GM10847 (cell line): ENCODE data around the gene WTAP.

ENCODE experiments used
- POLR2A ChIP-seq: IDR thresholded peaks from 2 replicates; pipeline ENCODE4 v1.6.1; 2011; ENCODE audit not compliant: insufficient read length; ENCODE audit errors: extremely low read depth

The WTAP gene

DNA sequence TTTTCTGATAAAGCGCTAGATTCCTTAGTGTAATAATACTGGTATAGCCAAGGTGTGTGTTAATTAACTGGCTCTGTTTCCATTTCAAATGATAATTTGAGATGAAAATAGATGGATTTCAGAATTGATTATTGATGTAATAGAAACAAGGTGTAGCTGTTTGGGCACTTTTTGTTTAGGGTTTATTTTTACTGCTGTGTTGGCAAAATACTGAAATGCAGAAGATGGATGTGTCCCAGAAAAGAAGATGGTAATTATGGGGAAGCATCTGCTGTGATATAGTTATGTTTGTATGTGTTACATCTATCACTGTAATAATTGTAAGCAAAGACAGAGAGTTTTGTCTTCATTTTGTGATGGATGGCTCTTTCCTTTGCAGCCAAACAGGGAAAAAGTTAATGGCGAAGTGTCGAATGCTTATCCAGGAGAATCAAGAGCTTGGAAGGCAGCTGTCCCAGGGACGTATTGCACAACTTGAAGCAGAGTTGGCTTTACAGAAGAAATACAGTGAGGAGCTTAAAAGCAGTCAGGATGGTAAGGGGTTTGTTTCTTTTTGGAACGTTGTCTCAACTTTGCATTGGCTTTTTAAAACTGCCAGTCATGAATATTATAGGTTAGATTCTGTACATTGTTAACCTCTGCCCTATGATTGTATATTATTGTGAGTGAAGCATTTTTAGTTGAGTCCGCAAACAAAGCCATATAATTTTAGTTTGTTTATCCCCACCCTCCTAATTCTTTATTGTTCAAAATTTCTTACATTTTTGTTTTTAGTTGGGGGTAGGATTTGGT is 26.0 kb downstream of the WTAP start:
- TF ChIP-seq POLR2A = no peak

DNA sequence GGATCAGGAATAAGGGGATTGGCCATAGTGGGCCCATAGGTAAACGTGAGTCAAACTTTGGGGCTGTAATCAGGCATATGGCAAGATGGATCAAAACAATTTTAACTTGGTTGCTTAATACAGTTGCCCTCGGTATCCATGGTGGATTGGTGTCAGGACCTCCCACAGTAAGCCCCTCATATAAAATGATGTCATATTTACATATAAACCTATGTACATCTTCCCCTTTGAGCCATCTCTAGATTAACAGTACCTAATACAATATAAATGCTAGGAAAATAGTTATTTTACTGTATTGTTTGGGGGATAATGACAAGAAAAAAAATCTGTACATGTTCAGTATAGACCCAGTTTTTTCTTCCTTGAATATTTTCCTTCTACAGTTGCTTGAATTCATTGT is 27.1 kb downstream of the WTAP start:
- no peak for TF ChIP-seq POLR2A

DNA sequence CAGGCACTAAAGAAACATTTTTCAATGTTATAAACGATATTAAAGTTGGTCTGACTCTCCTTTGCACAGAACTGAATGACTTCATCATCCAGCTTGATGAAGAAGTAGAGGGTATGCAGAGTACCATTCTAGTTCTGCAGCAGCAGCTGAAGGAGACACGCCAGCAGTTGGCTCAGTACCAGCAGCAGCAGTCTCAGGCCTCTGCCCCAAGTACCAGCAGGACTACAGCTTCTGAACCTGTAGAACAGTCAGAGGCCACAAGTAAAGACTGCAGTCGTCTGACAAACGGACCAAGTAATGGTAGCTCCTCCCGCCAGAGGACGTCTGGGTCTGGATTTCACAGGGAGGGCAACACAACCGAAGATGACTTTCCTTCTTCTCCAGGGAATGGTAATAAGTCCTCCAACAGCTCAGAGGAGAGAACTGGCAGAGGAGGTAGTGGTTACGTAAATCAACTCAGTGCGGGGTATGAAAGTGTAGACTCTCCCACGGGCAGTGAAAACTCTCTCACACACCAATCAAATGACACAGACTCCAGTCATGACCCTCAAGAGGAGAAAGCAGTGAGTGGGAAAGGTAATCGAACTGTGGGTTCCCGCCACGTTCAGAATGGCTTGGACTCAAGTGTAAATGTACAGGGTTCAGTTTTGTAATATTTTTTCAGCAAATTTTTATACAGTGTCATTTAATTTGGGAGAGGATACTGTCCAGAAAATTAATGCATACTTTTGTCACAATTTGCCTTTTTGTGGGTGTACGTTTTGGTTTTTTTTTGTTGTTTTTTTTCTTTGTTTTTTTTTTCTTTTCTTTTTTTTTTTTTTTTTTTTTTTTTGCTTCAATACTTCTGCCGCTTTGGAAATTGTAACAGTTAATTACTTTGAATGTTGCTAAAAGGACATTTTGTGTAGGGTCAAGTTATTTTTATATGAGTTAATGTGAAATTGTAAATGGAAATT is 27.9 kb downstream of the WTAP start:
- no peak for TF ChIP-seq POLR2A

DNA sequence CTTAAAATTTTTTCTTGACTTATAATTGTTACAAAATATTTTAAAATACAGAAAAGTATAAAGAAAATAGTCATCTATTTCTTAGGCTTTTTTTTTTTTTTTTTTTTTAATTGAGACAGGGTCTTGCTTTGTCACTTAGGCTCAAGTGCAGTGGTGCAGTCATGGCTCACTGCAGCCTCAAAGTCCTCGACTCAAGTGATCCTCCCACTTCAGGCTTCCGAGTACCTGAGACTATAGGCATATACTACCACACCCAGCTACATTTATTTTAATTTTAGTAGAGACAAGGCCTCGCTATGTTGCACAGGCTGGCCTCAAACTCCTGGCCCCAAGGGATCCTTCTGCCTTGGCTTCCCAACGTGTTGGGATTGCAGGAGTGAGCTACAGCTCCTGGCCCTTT is 29.2 kb downstream of the WTAP start:
- no peak for TF ChIP-seq POLR2A

DNA sequence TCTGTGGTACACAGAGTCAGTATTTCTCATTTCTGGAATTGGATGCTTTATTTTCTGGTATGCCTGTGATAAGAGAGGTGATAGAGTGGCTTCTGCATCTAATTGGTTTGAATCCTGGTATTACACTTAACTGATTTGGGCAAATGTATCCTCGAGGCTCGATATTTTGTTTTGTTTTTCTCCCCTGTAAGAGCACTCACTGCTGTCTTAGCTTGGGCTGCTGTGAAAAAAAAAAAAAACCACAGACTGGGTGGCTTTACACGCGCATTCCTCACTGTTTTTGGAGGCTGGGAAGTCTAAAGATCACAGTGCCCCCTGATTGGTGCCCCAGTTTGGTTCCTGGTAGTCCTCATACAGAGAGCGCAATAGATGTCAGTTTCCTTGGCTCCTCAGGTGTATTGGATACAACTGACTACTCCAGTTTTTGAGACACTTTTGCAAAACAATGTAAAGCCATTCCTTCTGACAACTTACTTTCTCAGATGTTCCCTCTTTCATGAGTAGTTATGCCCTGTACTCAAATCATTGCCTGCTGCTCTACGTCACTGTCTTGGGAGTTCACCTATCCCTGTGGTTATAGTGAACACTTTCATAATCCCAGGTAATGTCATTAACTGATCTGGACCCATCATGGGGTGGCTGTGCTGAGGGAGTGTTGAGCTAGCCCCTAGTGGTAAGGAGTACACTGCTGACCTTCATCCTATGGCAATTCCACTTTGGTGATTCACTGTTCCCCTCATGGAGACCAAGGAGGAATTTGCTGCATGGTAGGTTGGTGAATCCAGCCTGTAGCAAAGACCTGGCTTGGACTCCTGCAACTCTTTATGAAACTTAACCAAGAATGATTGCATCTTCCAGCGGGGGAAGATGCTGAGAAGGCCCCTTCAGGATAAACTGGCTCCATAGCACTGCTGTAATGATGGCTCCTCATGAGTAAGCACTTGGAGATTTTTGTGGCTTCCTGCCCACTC is 31.0 kb downstream of the WTAP start:
- TF ChIP-seq POLR2A = no peak

DNA sequence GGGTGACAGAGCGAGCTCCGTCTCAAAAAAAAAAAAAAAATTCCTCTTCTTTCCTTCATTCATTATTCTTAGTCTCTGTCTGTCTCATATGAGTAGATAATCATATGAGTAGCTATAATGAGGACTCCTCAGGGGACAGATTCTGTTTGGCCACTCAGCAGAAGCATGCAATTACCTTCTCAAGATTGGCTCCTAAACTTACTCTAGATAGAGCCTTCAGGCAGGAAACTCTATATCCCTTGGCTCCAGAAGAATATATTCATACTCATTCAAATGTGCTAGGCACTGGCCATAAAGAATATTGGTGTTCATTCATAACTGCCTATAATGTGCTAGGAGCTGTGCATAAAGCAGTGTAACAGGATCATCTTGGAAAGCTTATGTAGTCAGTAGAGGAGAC is 32.3 kb downstream of the WTAP start:
- TF ChIP-seq POLR2A = no peak

DNA sequence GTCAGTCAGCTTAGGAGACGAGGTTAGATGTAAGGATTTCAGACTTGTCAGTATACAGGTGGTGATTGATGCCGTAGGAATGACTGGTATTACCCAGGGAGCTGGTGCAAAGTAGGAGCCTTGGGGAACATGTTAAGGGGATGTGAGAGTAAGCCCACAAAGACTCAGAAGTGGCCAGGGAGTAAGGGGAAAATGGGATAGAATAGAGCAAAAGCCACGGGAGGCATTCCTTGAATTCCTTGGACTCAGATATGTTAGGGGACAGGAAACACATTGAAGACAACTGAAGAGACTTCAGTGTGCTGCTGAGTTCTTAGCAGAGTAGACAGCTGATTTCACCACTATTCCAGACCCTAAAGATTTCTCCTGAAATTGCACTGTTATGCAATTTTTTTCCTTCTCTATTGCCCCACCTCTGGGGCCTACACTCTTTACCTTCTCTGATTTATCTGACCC is 33.3 kb downstream of the WTAP start:
- TF ChIP-seq POLR2A = no peak

DNA sequence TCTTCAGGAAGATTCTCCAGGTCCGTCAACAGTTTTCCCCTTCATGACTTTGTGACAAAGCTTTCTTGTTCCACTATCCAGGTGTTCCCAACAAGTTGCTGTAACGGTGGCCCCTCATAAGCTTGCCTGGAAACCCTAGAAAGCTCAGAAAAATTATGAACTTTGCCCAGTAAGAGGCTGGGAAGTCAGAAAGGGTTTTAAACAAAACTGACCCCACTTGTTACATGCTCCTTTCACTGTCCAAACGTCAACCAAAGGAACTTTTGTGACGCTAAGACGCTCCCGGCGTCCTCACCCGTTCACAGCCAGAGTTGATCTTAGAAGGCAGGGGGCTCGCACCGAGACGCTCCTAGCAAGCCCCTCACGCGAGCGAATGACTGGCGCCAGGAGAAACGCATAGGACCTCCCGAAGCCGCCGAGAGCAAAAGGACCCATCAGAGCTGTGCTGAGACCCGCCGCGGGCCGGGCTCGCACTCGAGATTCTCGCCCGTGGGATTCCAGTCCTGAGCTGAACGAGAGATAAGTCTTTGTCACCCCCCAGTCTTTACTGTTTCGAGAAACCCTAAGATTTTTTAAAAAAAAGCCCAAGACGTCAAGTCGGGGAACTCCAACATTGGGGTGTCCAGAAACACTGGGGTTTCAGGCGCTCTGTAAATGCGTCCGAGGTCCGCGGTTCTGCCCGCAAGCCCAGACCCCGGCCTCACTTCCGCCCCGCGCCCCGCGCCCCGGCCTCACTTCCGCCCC is 34.0 kb downstream of the WTAP start:
- TF ChIP-seq POLR2A = no peak

DNA sequence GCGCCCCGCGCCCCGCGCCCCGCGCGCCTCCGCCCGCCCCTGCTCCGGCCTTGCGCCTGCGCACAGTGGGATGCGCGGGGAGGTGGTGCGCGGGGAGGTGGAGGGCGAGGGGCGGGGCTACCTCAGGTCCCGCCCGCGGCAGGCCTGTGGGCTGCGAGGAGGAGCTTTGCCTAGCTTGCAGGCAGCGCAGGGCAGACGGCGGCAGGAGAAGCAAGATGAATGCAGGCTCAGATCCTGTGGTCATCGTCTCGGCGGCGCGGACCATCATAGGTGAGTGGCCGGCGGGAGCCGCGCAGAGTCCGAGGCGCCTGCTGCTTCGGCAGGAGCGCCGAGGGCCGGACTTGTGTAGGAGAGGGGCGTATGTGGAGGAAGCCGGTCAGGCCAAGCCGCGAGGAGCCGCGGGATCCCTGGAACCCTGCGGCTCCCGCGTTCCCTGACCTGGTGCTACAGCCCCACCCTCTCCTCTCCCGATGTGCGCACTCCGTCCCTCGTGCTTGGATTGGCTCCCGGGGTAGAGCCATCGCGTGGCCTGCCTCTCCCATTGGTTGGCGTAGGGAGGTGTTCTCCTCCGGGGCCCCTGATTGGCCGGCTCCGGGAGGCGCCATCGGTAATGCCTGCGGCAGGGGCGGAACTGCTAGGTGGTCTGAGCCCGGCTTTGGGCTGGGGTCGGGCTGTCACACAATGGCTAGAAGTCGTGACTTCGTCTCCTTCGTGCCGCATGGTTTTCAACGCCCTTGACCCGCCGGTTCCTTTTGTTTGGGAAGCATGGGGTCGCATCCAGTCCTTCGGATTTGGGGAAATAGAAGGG is 34.8 kb downstream of the WTAP start, which contains the start of gene ACAT2:
TSS of gene ACAT2 (plus strand) at position 173 of the 808 bp plus-strand sequence. CDS start at position 216, 43 bp downstream.
- TF ChIP-seq POLR2A = peak; percentile 86

DNA sequence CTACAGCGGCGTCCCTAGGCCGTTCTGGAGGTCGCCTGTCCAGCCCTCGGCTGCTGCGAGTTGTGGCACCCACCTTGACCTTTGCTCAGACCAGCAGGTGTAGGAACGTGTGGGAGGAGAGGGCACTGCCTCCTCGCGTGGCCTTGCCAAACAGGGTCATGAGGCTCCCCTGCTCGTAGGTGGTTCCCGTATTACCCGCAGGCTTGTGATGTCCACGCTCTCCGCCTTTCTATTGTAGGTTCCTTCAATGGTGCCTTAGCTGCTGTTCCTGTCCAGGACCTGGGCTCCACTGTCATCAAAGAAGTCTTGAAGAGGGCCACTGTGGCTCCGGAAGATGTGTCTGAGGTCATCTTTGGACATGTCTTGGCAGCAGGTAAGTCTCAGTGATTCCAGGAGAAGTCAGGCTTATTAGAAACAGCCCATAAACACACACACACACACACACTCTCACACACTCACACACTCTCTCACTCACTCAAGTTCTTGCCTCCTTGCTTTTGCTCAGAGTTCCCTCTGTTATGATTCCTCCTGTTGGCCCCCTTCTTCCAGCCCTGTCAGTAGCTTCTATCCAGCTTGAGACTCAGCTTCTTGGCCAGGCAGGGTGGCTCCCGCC is 35.5 kb downstream of the WTAP start:
- TF ChIP-seq POLR2A = no peak

DNA sequence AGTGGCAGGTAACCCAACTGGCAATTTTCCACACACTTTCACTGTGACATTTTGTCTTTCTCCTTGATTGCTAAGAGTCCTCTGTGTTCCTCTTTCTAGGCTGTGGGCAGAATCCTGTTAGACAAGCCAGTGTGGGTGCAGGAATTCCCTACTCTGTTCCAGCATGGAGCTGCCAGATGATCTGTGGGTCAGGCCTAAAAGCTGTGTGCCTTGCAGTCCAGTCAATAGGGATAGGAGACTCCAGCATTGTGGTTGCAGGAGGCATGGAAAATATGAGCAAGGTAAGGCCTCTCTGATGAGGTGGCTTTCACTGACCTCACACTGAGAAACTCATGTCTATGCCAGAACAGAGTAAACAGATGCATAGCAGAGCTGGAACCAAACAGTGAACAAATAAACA is 39.6 kb downstream of the WTAP start:
- no peak for TF ChIP-seq POLR2A

DNA sequence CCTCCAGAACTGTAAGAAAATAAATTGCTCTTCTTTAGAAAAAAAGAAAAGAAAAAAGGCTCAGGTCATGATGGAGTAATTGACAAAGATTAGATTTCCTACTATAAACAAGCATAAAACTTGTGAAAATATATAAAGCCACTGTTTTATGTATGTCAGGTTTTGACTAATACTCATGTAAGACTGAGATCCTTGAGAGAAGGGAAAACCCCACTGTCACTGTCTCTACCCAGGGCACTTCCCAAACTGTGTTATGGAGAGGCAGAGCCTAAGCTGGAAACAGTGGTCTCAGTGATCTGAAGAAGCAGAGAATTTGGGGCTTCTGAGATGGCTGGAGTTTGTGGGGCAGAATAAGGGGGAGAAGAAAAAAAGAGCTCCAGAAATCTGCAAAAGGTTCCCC is 42.2 kb downstream of the WTAP start:
- no peak for TF ChIP-seq POLR2A

DNA sequence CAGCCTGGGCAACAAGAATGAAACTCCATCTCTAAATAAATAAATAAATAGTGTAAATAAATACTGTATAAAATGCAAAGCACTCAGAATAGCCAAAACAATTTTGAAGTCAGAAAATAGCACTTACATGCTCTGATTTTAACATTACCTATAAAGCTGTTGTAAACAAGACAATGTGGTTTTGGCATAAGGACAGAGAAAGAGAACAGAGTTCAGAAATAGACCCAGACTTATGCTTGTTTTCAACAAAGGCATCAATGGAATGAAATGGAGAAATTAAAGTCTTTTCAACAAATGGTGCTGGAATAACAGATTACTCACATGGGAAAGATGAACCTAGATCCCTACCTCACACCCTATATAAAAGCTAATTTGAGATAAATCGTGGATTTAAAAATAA is 44.9 kb downstream of the WTAP start:
- no peak for TF ChIP-seq POLR2A
